Epithelial cell of esophagus (primary cell): ENCODE measurements around the gene DCLK1.

Experiments used
- DNase-seq: peaks from one replicate; pipeline ENCODE4 v3.0.0; 2010; ENCODE audit warnings: low read depth
- H3K4me3 ChIP-seq: 2 replicates; pipeline ENCODE4 v1.5.1; 2011; ENCODE audit warnings: mild to moderate bottlenecking, low read length, control low read depth
- CTCF ChIP-seq: IDR thresholded peaks from 2 replicates; pipeline ENCODE4 v1.5.1; 2011; ENCODE audit warnings: low read depth, mild to moderate bottlenecking, low read length, control low read depth, inconsistent platforms; ENCODE audit not compliant: insufficient read depth; ENCODE audit errors: missing control alignments

DCLK1 gene

DNA sequence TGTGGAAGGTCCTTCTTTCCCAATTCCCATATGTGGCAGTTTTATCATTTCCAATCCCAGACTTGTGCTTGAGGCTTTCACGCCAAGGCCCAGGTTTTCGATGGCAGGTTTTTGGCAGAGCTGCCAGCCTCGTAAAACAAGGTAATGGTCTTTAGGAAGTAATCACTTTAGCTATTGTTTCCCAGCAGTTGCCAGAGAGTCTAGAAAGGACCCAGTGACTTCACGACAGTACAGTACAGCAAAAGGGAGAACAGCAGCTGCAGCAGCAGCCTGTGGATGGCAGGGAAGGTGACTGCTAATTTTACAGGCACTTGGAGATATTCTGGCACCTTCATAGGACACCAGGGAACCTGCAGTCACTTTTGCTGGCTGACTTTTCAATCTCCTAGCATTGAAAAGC is 363.1 kb downstream of the DCLK1 start:
- no peak for DNase-seq
- H3K4me3 ChIP-seq: no peak overlapping the region
- TF ChIP-seq CTCF: no peak

- H3K4me3 ChIP-seq: no peak overlapping the region
- TF ChIP-seq CTCF: no peak
- DNase-seq: no peak
Measured at GRCh38 chr13:35767256-35767976, 363.8 kb downstream of the DCLK1 start.

DNA sequence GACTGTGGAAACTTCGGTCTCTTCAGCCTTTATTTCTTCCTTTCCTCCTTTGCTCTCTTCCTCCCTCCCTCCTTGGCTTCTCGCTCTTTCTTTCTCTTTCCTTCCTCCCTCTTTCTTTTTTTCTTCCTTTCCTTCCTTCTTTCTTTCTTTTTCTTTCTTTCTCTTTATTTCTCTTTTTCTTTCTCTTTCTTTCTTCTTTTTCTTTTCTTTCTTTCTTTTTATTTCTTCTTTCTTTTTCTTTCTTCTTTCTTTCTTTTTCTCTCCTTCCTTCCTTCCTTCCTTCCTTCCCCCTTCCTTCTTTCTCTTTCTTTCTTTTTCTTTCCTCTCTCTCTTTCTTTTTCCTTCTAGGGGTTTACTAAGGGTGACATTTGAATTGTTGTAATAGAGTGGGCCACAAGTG is 364.5 kb downstream of the DCLK1 start:
- no peak for DNase-seq
- no peak overlapping the region for H3K4me3 ChIP-seq
- TF ChIP-seq CTCF: no peak

GRCh38 chr13:35765941-35766340 is 365.2 kb downstream of the DCLK1 start:
- no peak for DNase-seq
- TF ChIP-seq CTCF: no peak
- no peak overlapping the region for H3K4me3 ChIP-seq

GRCh38 chr13:35765366-35765765 is 365.8 kb downstream of the DCLK1 start:
- no peak overlapping the region for H3K4me3 ChIP-seq
- TF ChIP-seq CTCF: no peak
- DNase-seq: no peak

DNA sequence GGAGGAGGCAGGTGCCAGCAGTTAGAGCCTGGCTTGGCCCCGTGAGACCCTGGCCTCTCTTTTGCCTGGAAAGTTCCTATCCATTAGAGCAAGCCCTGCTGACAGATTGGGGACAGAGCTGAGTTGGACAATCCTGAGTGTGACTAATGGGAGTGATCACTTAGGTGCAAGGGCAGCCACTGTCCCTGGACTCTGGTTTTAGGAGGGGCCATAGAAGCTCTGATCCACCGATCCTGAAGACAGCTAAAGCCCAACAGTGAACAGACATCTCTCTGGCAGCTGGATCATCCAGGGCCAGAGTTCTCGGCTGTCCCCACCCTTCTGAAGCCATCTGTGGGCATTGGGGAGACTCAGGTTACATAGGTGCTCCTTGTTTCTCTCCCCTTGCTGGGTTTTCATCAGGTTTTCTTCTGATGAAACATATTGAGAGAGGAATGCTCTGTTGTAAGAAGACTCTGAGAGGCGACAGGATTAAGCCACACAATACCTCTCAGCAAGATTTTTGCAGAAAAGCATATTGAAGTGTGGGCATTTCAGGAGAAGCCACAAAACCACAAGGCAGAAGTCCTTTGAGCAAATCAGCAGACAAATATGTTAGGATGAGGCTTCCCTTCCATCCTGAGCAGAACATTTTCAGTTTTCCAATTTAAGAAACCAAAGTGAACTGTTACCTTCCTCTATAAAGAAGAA is 366.7 kb downstream of the DCLK1 start:
- no peak overlapping the region for H3K4me3 ChIP-seq
- no peak for TF ChIP-seq CTCF
- no peak for DNase-seq

- DNase-seq: no peak
- TF ChIP-seq CTCF: no peak
- no peak overlapping the region for H3K4me3 ChIP-seq
Measured at GRCh38 chr13:35763782-35764123, 367.4 kb downstream of the DCLK1 start.
